SW480 (cell line): ENCODE results near the gene PLXDC2.
"Not testable (repeated sequence)": the region's sequence is repeated elsewhere in the genome, so short reads cannot be mapped to it uniquely, and the experiment has no call there.

Experiments used
- DNase-seq: peaks from one replicate; pipeline ENCODE4 v3.0.0-alpha.2; 2016; ENCODE audit warnings: low spot score

PLXDC2 gene

GRCh38 chr10:20202337-20202736 is 386.1 kb downstream of the PLXDC2 start:
- no peak for DNase-seq

DNA sequence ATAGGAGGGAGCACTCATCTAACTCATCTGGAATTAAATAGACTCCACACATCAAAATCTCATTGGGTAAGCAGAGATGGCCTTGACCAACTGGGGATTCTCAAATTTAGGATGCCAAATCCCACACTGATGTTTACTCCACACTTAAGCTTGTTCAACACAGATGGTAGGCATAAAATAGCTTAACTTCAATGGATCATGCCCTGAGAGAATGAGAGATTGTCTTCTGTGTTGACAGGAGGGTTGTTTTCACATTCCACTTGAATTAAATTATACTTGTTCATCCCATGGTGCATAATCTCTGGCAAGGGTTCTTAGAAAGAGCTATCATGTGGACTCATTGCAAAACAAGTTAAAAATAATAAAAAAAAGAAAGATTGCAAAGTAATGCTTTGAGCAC is 391.4 kb downstream of the PLXDC2 start:
- no peak for DNase-seq

GRCh38 chr10:20209098-20209497 is 392.9 kb downstream of the PLXDC2 start:
- not testable (repeated sequence) for DNase-seq

GRCh38 chr10:20215547-20216152 is 399.4 kb downstream of the PLXDC2 start:
- DNase-seq: no peak

DNA sequence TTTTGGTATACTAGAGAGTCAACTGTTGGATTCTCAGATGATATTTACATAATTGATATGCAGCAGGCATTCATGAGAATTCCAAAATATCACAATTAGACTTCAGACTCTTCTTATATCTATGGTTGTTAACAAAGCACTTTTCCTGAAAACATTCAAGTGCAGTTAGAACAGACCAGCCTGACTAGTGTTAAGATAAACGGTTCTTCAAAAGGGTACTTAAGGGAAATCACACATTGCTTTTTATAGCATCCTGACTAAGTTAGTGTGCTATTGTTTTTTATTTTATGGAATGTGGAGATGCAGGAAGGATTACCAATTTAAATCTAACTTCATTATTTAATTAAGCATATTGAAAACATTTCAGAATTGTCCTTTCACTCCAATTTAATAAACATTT is 405.1 kb downstream of the PLXDC2 start:
- no peak for DNase-seq

DNA sequence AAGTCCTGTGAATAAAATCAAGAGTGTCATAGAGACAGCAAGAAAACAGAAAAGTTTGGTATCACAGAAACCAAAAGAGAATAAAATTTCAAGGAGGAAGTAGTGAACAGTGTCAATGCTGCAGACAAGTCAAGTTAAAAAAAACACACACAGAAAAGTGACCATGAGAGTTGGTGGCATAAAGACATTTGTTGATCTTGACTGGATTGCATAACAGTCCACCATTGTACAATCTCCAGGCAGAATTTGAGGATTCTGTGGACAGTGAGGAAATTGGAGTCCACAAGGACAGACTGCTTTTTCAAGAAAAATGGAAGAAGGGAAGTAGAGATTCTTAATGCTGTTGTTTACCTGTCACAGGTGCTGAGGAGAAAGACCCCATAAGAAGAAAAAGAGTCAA is 412.5 kb downstream of the PLXDC2 start:
- no peak for DNase-seq

- no peak for DNase-seq
Measured at GRCh38 chr10:20232079-20232705, 416.0 kb downstream of the PLXDC2 start.

GRCh38 chr10:20233423-20233822 is 417.2 kb downstream of the PLXDC2 start:
- no peak for DNase-seq

- no peak for DNase-seq
Measured at GRCh38 chr10:20234579-20234978, 418.3 kb downstream of the PLXDC2 start.

- DNase-seq: no peak
Measured at GRCh38 chr10:20237091-20237570, 420.9 kb downstream of the PLXDC2 start.

- no peak for DNase-seq
Measured at GRCh38 chr10:20237586-20237985, 421.4 kb downstream of the PLXDC2 start.

DNA sequence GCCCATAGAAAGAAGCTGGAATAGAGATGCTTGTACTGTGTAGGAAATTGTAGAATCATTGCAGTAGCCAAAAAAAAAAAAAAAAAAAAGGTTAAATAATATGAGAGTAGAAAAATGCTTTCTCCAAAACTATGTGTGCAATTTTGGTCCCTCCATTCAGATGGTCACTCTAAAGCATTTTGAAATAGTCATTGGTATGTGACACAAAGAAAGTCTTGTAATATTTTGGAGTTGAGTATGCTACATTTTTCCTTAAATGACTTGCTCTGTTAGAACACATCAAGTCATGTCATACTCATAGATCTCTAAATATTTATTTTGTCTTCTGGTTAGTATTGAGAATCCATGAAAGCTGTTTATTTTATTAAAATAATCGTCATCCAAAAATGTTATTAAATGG is 424.4 kb downstream of the PLXDC2 start:
- no peak for DNase-seq

GRCh38 chr10:20247454-20247853 is 431.2 kb downstream of the PLXDC2 start:
- no peak for DNase-seq

DNA sequence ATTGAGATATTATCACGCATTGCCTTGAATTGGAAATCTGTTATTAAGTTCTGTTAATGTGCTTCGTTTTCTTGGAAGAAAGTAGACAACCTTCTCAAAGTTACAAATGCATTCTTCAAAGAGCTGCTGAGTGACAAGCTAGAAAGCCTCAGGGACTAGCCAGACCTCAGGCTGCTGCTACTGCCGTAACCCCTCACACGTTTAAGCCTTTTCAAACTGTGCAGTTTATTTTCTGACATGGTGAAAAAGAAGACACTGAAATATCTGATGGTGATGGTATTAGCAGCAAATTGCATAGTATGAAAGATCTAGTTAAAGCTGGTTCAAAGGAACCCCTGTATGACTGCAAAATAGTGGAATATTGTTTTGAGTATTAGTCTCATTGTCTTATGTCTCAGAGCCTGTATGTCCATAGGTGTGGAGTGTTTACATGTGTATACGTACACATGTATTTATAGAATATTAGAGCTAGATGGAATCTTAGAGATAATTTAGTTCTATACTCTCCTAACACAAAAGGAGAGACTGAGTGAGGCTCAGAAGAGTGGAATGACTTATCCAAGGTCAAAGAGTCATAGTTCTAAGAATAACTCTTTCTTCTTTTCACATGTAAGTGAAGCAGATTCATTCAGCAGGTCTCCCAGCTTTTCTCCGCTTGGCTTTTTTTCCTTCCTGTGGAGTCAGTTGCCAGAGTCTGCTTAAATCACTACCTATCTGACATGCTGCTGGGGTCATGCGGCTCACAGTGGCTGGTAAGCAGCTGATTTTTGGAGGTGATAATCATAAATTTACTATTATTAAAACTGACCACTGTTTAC is 431.9 kb downstream of the PLXDC2 start:
- no peak for DNase-seq

GRCh38 chr10:20254078-20254477 is 437.8 kb downstream of the PLXDC2 start:
- DNase-seq: no peak

- no peak for DNase-seq
Measured at GRCh38 chr10:20254497-20254896, 438.3 kb downstream of the PLXDC2 start.

DNA sequence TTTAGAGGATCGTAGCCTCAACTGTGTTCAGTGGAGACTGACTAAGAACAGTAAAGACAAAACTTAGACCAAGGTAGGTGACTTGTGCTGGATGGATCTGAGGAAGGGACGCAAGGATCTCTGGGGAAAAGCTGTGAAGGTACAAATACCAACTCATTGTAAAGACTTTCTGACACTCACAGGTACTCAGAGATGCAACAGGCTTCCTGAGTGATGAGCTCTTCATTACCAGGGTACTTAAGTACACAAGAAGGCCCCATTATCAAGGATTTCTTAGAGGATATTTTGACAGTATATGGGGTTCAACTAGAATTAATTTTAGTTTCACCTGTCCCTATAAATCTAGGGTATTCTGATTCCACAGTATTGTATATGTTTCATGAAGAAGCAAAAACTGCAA is 440.7 kb downstream of the PLXDC2 start:
- no peak for DNase-seq

- no peak for DNase-seq
Measured at GRCh38 chr10:20257422-20257821, 441.2 kb downstream of the PLXDC2 start.

- DNase-seq: no peak
Measured at GRCh38 chr10:20265146-20265545, 448.9 kb downstream of the PLXDC2 start.

DNA sequence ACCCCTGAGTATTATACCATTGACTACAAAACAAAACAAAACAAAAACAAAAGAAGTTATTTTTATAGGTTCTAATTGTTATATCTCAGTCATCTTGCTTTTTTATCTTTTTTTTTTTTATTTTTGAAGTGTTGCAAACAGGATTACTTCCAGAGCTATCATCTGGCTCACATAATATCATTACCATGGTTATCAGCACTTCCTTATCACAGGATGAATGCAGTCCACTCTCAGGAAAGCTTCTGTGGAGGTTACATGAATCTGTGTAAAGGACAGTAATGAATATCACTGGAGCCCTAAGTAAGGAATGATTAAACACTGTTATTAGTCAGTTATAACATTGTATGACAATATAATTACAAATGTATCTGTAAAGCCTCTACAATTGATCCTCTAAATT is 451.5 kb downstream of the PLXDC2 start:
- no peak for DNase-seq

DNA sequence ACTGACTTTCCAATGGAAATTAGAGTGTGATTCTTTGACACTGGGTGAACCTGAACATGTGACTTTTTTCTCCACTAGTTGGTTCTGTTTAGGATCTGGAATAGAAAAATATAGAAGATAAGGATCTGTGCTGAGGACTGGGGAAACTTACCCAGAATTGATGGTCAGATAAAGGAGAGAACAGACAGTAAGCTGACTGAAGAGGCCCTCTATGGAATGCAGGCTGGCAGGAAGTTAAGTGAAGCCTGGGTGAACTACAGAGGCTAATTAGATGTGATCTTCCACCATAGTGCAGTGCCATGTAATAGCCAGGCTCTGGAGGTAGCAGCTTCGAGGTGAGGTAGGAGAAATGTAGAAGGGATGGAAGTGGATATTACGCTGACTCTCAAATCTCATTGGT is 455.3 kb downstream of the PLXDC2 start:
- DNase-seq: no peak

DNA sequence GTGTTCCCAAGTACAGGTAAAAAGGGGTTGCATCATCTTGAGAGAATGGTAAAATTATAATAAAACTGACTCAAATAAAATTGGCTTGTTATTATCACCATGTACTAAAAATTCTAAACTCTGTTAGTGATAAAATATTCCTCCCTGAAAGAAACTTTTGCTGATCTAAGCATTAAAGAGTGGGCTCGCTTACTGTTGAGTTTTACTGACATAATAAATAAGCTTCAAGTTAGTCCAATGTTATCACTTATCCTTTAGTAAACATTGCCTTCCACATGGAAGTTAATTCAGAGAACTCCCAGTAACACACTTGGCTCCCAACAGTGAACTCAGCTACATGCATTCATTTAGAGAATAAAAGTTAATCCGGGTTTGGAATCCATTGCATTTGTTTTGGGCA is 456.4 kb downstream of the PLXDC2 start:
- DNase-seq: no peak

- no peak for DNase-seq
Measured at GRCh38 chr10:20274571-20274970, 458.3 kb downstream of the PLXDC2 start.
